ENCODE measurements around the gene PCNX1.

Gene PCNX1

DNA sequence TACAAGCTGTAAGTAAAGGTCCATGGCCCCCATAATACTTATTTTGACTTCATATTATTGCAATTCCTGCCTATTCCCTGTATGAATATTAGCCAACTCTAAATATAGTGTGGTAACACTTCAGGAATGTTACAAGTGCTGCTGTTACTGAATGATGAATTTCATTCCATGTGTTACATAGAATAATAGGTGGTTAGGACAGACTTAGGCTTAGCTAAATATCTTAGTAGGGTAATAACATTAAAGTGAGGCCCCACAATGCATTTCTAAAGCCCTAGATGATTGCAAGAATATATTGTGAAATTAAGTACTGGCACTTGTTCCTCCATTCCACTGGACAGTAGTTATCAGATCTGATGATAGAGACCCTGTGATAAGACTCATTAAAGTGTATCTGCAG is 182.7 kb downstream of the PCNX1 start:
- peaks cover 62% of the 10 kb centered on the region for H3K36me3 Mint-ChIP-seq
- H3K27ac Mint-ChIP-seq, result no peak overlapping the region
- no peaks in the 10 kb centered on the region for H3K27me3 Mint-ChIP-seq
- H3K4me1 Mint-ChIP-seq, result no peaks in the 10 kb centered on the region
- CTCF ChIA-PET, result no interaction called here
- no peak overlapping the region for H3K4me3 Mint-ChIP-seq
- no peaks in the 10 kb centered on the region for H3K9me3 Mint-ChIP-seq
- no peak for DNase-seq

DNA sequence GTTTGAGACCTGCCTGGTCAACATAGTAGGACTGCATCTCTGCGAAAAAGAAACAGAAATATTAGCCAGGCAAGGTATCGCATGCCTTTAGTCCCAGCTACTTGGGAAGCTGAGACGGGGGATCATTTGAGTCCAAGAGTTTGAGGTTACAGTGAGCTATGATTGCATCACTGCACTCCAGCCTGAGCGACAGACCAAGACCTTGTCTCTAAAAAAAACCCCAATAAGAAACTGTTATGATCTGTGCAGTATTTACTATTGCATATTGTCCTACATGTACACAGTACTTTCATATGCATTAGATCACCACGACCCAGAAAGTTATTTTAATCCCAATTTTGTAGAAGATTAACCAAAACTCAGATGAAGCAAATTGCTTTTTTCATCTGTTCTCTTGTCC is 187.5 kb downstream of the PCNX1 start:
- H3K27ac Mint-ChIP-seq, result no peak overlapping the region
- no peak for DNase-seq
- CTCF ChIA-PET, result no interaction called here
- H3K36me3 Mint-ChIP-seq, result peaks cover 49% of the 10 kb centered on the region
- H3K4me3 Mint-ChIP-seq, result no peak overlapping the region
- H3K27me3 Mint-ChIP-seq, result no peaks in the 10 kb centered on the region
- peaks cover 7% of the 10 kb centered on the region for H3K9me3 Mint-ChIP-seq
- no peaks in the 10 kb centered on the region for H3K4me1 Mint-ChIP-seq

DNA sequence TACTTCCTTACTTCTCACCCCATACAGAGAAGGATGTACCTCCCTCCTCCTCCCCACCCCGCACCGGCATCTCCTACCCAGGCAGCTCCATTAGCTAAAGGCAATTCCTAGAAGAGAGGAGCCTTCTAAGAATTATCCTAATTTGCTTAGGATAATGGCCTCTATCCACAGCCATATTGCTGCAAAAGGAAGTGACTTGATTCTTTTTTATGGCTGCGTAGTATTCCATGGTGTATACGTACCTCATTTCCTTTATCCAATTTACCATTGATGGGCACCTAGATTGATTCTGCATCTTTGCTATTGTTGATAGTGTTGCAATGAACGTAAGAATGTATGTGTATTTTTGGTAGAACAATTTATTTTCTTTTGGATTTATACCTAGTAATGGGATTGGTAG is 189.7 kb downstream of the PCNX1 start:
- CTCF ChIA-PET, result no interaction called here
- no peak for DNase-seq
- H3K27me3 Mint-ChIP-seq, result no peaks in the 10 kb centered on the region
- H3K4me3 Mint-ChIP-seq, result no peak overlapping the region
- H3K27ac Mint-ChIP-seq, result no peak overlapping the region
- peaks cover 38% of the 10 kb centered on the region for H3K36me3 Mint-ChIP-seq
- no peaks in the 10 kb centered on the region for H3K4me1 Mint-ChIP-seq
- H3K9me3 Mint-ChIP-seq, result peaks cover 7% of the 10 kb centered on the region

DNA sequence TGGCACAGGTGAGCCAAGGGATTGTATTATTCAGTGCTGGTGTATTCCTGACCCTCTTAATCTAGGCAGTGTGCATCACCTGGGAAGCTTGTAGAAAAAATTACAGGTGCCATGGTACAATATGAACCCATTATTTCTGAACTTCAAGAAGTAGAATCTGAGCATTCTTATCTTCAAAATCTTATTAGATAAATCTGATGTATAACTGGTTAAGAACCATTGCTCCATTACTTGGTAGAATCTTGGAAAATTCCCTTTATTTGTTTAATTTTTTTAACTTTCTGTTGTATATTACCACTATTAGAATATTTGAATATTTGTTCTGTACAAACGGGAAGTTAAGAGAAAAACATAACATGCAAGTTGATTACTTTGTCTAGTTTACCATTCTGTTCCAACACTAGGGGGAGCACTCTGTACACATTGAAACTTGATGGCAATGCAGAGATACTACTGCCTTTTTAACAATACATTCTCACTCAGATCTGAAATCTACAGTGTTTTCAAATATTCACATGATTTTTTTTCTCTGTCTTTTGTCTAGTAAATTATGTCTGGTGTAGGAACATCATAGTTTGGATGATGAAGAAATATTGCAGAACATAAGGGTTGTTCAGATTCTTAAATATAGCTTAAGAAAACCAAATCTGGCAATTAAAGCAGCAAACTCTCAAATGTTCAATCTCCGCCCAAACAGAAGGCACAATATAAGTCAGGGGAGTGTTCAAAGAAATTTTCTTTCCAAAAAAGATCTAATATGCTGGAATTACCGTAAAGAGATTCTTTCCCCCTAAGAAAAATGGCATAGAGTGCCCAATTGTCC is 196.6 kb downstream of the PCNX1 start:
- peaks cover 39% of the 10 kb centered on the region for H3K36me3 Mint-ChIP-seq
- no peak overlapping the region for H3K4me3 Mint-ChIP-seq
- DNase-seq, result no peak
- CTCF ChIA-PET, result interaction anchor here (0.9 to 2.9 kb wide), 9 partner anchors 11 to 751 kb away, joined by 3 to 11 read pairs (median 6); no protein-coding TSS in a partner anchor
- no peaks in the 10 kb centered on the region for H3K4me1 Mint-ChIP-seq
- no peaks in the 10 kb centered on the region for H3K27me3 Mint-ChIP-seq
- no peak overlapping the region for H3K27ac Mint-ChIP-seq
- no peaks in the 10 kb centered on the region for H3K9me3 Mint-ChIP-seq

DNA sequence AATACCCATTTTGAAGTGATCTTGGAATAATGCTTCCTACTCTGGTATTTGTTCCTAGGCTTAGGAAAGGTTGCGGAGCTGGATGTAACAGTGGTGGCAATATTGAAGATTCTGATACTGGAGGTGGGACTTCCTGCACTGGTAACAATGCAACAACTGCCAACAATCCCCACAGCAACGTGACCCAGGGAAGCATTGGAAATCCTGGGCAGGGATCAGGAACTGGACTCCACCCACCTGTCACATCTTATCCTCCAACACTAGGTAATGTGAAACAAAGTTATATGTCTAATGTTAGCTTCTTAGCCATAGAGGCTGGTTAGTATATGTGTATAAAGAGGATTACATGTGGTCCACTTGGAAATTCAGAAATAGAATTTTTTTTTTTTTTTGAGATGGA is 197.9 kb downstream of the PCNX1 start:
- no peak for DNase-seq
- CTCF ChIA-PET, result interaction anchor here (0.6 to 2.9 kb wide), 6 partner anchors 14 to 750 kb away, joined by 3 to 11 read pairs (median 8); no protein-coding TSS in a partner anchor
- Mint-ChIP-seq H3K36me3 (peaks cover 45% of the 10 kb centered on the region), H3K4me1 (no peaks in the 10 kb centered on the region), H3K27ac (no peak overlapping the region), H3K4me3 (no peak overlapping the region), H3K9me3 (no peaks in the 10 kb centered on the region), H3K27me3 (no peaks in the 10 kb centered on the region)

DNA sequence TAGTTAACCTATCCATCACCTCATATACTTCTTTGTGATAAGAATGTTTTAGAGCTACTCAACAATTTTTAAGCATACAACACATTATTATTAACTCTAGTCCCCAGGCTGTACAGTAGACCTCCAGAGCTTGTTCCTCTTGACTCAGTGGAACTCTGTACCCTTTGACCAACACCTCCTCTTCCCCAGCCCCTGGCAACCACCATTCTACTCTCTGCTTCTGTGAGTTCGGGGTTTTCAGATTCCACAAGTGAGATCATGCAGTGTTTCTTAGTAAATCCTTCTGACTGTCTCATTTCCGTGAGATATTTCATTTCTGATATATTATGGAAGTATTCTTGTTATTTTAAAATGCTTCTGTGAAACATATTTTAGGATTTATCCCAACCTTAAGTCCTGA is 200.7 kb downstream of the PCNX1 start:
- CTCF ChIA-PET, result interaction anchor here (1.2 to 1.4 kb wide), 3 partner anchors 8 to 747 kb away, joined by 3 to 4 read pairs (median 3); no protein-coding TSS in a partner anchor
- H3K4me1 Mint-ChIP-seq, result no peaks in the 10 kb centered on the region
- peaks cover 50% of the 10 kb centered on the region for H3K36me3 Mint-ChIP-seq
- H3K27ac Mint-ChIP-seq, result no peak overlapping the region
- DNase-seq, result no peak
- H3K4me3 Mint-ChIP-seq, result no peak overlapping the region
- H3K27me3 Mint-ChIP-seq, result no peaks in the 10 kb centered on the region
- H3K9me3 Mint-ChIP-seq, result no peaks in the 10 kb centered on the region

DNA sequence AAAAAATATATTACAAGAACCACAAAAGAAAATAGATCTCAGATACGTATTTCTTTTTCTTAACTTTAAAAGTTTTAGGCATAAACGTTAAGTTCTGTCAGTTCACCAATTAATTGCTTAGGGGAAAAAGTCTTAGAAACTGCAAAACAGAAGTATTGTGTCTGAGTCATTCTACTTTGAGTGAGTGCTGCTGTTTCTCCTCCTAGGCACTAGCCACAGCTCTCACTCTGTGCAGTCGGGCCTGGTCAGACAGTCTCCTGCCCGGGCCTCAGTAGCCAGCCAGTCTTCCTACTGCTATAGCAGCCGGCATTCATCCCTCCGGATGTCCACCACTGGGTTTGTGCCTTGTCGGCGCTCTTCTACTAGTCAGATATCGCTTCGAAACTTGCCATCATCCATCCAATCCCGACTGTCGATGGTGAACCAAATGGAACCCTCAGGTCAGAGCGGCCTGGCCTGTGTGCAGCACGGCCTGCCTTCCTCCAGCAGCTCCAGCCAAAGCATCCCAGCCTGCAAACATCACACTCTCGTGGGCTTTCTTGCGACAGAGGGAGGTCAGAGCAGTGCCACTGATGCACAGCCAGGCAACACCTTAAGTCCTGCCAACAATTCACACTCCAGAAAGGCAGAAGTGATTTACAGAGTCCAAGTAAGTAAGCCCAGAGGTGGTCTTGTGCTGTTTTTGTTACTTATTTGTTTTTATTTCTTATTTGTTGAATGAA is 201.3 kb downstream of the PCNX1 start:
- H3K4me1 Mint-ChIP-seq, result no peaks in the 10 kb centered on the region
- no peak overlapping the region for H3K4me3 Mint-ChIP-seq
- H3K9me3 Mint-ChIP-seq, result no peaks in the 10 kb centered on the region
- H3K36me3 Mint-ChIP-seq, result peaks cover 49% of the 10 kb centered on the region
- no peak for DNase-seq
- no peaks in the 10 kb centered on the region for H3K27me3 Mint-ChIP-seq
- H3K27ac Mint-ChIP-seq, result no peak overlapping the region
- CTCF ChIA-PET, result interaction anchor here (1.3 to 1.4 kb wide), 2 partner anchors 8 to 747 kb away, joined by 3 to 4 read pairs; no protein-coding TSS in a partner anchor

DNA sequence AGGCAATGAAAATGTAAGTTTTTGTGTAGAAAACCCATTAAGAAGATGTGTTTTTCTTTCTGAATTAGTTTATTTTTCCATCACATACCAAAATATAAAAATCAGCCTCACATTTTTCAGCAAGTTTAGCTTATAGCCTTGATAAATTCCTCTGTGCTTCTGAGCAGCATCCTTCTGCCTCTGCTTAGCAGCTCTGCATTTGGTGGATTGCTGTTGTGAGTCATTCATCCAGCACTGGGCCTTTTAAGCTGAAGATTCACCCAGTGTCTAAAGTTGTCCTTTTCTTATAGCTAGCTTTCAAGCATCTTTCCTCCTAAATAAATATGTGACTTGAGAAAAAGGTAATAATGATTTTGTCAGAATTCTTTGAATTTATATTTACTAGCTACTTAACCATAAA is 206.1 kb downstream of the PCNX1 start:
- no peak for DNase-seq
- no peak overlapping the region for H3K4me3 Mint-ChIP-seq
- H3K27ac Mint-ChIP-seq, result no peak overlapping the region
- CTCF ChIA-PET, result no interaction called here
- H3K4me1 Mint-ChIP-seq, result no peaks in the 10 kb centered on the region
- H3K27me3 Mint-ChIP-seq, result no peaks in the 10 kb centered on the region
- H3K36me3 Mint-ChIP-seq, result peaks cover 37% of the 10 kb centered on the region
- H3K9me3 Mint-ChIP-seq, result no peaks in the 10 kb centered on the region

DNA sequence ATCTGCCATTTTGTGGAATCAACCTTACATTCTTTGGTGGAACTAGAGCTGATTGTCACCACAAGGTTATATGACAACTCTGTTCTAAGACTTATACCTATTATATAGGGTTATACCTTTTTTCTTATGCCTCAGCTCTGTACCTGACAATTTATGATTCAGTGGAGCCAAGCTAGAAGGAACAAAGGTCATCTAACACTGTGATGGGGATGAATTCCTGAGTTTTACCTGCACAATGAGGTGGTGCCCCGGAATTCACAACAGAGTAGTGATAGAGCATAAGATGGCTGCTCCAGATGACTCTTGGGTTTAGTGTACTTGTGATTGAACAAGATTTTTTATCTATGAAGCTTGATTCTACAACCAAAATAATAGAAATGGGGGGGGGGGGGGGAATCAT is 207.3 kb downstream of the PCNX1 start:
- no peak for DNase-seq
- Mint-ChIP-seq H3K4me3 (no peak overlapping the region), H3K9me3 (no peaks in the 10 kb centered on the region), H3K4me1 (no peaks in the 10 kb centered on the region), H3K27ac (no peak overlapping the region), H3K27me3 (no peaks in the 10 kb centered on the region), H3K36me3 (peaks cover 32% of the 10 kb centered on the region)
- CTCF ChIA-PET, result interaction anchor here (1.0 to 1.2 kb wide), 2 partner anchors 11 to 208 kb away, joined by 3 to 4 read pairs; no protein-coding TSS in a partner anchor

DNA sequence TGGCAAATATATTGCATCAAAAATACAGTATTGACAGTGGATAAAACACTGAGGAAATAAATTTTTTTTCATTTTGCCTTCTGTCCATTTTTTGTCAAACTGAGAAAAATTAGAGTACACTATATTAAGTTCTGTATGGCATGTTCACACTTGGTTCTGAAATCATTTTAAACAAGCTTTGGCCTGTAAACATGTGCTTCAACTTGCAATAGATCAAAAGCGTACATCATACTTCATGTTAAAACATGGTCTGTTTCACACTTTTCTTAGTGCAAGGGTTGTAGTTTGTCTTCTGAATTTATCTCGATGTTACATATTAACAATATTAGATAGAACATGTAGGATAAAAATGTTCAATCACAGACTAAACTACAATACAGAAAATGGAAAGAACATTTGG is 208.0 kb downstream of the PCNX1 start:
- CTCF ChIA-PET, result interaction anchor here (1.2 kb wide), 1 partner anchor 207 kb away, joined by 3 read pairs; no protein-coding TSS in a partner anchor
- H3K9me3 Mint-ChIP-seq, result no peaks in the 10 kb centered on the region
- peaks cover 25% of the 10 kb centered on the region for H3K36me3 Mint-ChIP-seq
- H3K4me3 Mint-ChIP-seq, result no peak overlapping the region
- no peaks in the 10 kb centered on the region for H3K4me1 Mint-ChIP-seq
- no peaks in the 10 kb centered on the region for H3K27me3 Mint-ChIP-seq
- no peak overlapping the region for H3K27ac Mint-ChIP-seq
- DNase-seq, result no peak

DNA sequence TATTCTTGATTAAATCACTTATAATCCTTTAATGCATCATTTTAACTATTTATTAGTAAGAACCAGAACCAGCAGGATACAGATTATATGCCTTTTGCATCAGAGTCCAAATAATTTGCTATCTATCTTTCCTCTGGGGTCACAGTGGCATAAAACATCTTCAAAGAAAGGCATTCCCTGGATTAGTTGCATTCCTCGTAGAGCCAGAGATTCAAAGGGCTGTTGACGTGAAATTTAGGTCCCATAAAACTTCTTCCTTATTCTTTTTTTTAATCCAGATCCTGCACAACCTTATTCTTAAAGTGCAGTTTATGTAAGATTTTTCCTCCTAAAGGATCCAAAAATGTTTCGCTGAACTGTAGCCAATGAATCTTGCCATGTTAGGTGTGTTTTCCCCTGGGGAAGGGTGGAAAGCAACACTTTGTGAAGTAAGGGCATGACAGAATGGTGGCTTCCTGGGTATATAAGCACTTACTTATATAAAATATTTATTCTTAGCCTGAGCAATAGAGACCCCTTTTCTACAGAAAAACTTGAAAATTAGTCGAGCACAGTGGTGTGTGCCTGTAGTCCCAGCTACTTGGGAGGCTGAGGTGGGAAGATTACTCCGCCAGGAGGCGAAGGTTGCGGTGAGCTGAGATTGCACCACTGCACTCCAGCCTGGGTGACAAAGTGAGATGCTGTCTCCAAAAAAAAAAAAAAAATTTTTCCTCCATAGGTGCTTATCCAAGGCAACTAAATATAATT is 208.7 kb downstream of the PCNX1 start:
- Mint-ChIP-seq H3K27me3 (no peaks in the 10 kb centered on the region), H3K4me3 (no peak overlapping the region), H3K4me1 (no peaks in the 10 kb centered on the region), H3K9me3 (no peaks in the 10 kb centered on the region), H3K27ac (no peak overlapping the region), H3K36me3 (peaks cover 20% of the 10 kb centered on the region)
- DNase-seq, result no peak
- CTCF ChIA-PET, result interaction anchor here (1.0 kb wide), 1 partner anchor 8 kb away, joined by 3 read pairs; no protein-coding TSS in a partner anchor

DNA sequence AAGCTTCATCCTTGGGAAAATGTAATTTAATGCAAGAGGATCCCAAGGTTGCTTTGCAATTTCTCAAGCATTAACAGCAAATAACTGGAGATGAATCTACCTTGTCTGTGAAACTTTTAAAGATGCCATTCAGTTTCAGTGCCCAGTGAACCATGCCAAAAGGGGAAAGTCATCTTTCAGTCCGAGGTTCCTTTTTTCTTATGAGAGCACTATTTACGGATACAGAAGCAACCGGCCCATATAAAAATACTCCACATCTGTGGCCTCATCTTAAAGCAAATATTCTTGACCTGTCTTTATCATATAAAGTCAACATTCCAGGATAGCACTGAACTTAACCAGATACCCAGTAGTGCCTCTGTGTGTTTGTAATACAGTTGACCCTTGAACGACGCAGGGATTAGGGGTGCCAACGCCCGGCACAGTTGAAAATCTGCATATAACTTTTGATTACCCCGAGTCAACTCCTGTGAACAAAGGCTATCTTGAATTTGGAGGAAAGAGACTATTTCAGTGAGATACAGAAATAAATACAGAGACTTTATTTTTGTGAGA is 209.4 kb downstream of the PCNX1 start:
- Mint-ChIP-seq H3K27ac (no peak overlapping the region), H3K4me1 (no peaks in the 10 kb centered on the region)

DNA sequence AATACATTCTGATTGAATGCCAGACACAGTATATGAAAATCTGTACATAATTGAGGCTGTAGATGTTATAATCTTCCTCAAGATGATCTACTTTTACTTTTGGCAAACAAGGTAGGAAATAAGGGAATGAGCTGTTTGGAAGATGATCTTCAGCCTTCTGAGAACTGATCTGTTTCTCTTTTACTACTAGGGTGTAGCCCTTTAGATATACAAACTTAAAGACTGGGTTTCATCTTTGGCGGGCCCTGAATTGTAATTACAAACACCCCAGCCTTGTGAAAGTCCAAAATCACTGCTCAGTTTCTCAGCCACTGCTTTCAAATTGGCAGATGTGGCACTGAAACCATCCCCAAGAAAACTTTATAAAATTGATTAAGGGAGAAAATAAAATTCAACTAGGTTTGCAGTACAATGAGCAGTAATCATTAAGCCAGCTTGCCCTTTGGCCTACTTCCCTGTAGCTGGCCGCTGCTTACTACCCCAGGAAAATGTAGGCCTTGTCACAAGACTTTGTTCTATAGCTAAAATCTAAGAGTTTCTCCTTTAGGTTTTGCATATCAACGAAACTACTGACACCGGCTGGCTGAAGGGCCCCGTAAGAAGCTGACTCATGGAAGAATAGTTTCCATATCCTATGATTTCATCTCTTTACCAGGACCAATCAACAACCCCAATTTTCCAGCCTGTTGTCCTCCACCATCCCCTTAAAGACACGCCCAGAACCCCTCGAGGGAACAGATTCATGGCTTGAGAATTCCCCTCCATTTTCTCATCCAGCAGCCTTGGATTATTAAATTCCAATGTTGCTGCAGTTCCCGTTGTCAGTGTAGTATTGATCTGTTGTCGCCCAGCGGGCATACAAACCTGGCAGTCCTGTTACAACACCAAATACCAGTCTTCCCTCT is 210.8 kb downstream of the PCNX1 start:
- no peak overlapping the region for H3K27ac Mint-ChIP-seq
- no peaks in the 10 kb centered on the region for H3K4me1 Mint-ChIP-seq
- no peaks in the 10 kb centered on the region for H3K9me3 Mint-ChIP-seq
- H3K36me3 Mint-ChIP-seq, result peaks cover 14% of the 10 kb centered on the region
- H3K27me3 Mint-ChIP-seq, result no peaks in the 10 kb centered on the region
- H3K4me3 Mint-ChIP-seq, result no peak overlapping the region
- DNase-seq, result no peak
- CTCF ChIA-PET, result interaction anchor here (1.3 to 1.7 kb wide), 2 partner anchors 14 to 635 kb away, joined by 3 to 9 read pairs; no protein-coding TSS in a partner anchor

More for the DNA sequence above, 209.4 kb downstream of the PCNX1 start:
- H3K4me3 Mint-ChIP-seq, result no peak overlapping the region
- peaks cover 17% of the 10 kb centered on the region for H3K36me3 Mint-ChIP-seq
- DNase-seq, result no peak
- no peaks in the 10 kb centered on the region for H3K9me3 Mint-ChIP-seq
- no peaks in the 10 kb centered on the region for H3K27me3 Mint-ChIP-seq
- CTCF ChIA-PET, result interaction anchor here (1.0 kb wide), 1 partner anchor 9 kb away, joined by 3 read pairs; no protein-coding TSS in a partner anchor

Measured in activated naive CD4-positive, alpha-beta T cell treated with anti-CD3 and anti-CD28 coated beads, Interleukin-2, amount 10 ng/mL, durations not matched to agents 7 days and 5 days (primary cell).